GM23248 (cell line): ENCODE data around the gene LIN28A. TPM values are rescaled to one million over a fixed set of nuclear protein-coding genes. Genes with fewer than 3 reads are reported as not detected.

Experiments
- DNase-seq: peaks from one replicate; pipeline ENCODE4 v3.0.0-alpha.2; 2015
- H2AFZ ChIP-seq: fragments of 200-600 bp; sonication (generic); 2 replicates; pipeline ENCODE4 v1.6.1; 2016; ENCODE audit warnings: antibody characterized with exemption
- H3F3A ChIP-seq: fragments of 200-600 bp; sonication (generic); 2 replicates; pipeline ENCODE4 v1.6.1; 2016; ENCODE audit warnings: mild to moderate bottlenecking, antibody characterized with exemption, mixed run types; ENCODE audit not compliant: insufficient read depth
- H3K27ac ChIP-seq: fragments of 200-600 bp; sonication (generic); 2 replicates; pipeline ENCODE4 v1.5.1; 2016; ENCODE audit warnings: mild to moderate bottlenecking
- H3K27me3 ChIP-seq: fragments of 200-600 bp; sonication (generic); replicated peaks from 2 replicates; pipeline ENCODE4 v1.6.1; 2016; ENCODE audit warnings: mild to moderate bottlenecking; ENCODE audit not compliant: insufficient read depth
- H3K36me3 ChIP-seq: fragments of 200-600 bp; sonication (generic); 2 replicates; pipeline ENCODE4 v1.6.1; 2016; ENCODE audit warnings: low read depth, mild to moderate bottlenecking
- H3K4me1 ChIP-seq: fragments of 200-600 bp; sonication (generic); 2 replicates; pipeline ENCODE4 v1.6.1; 2016; ENCODE audit warnings: mild to moderate bottlenecking; ENCODE audit not compliant: insufficient read depth
- H3K4me2 ChIP-seq: fragments of 200-600 bp; sonication (generic); one replicate; pipeline ENCODE4 v1.6.1; 2016; ENCODE audit warnings: mild to moderate bottlenecking; ENCODE audit not compliant: unreplicated experiment
- H3K4me3 ChIP-seq: fragments of 200-600 bp; sonication (generic); 2 replicates; pipeline ENCODE4 v1.5.1; 2016; ENCODE audit warnings: mild to moderate bottlenecking
- H3K79me2 ChIP-seq: fragments of 200-600 bp; sonication (generic); 2 replicates; pipeline ENCODE4 v1.6.1; 2016; ENCODE audit warnings: mild to moderate bottlenecking; ENCODE audit not compliant: insufficient read depth
- H3K9ac ChIP-seq: fragments of 200-600 bp; sonication (generic); 2 replicates; pipeline ENCODE4 v1.6.1; 2016; ENCODE audit warnings: mild to moderate bottlenecking
- H3K9me2 ChIP-seq: fragments of 200-600 bp; sonication (generic); 2 replicates; pipeline ENCODE4 v1.6.1; 2016; ENCODE audit warnings: mixed run types, mild to moderate bottlenecking, moderate library complexity; ENCODE audit not compliant: insufficient read depth
- H3K9me3 ChIP-seq: fragments of 200-600 bp; sonication (generic); one replicate; pipeline ENCODE4 v1.6.1; 2017; ENCODE audit warnings: low read depth
- H4K20me1 ChIP-seq: fragments of 200-600 bp; sonication (generic); 2 replicates; pipeline ENCODE4 v1.6.0; 2016; ENCODE audit not compliant: insufficient read depth
- EZH2 ChIP-seq: fragments of 200-600 bp; sonication (generic); IDR thresholded peaks from 2 replicates; pipeline ENCODE4 v1.6.1; 2018; ENCODE audit warnings: antibody characterized with exemption, mild to moderate bottlenecking; ENCODE audit not compliant: insufficient read depth, poor library complexity, severe bottlenecking
- EZH2phosphoT487 ChIP-seq: fragments of 200-600 bp; sonication (generic); IDR thresholded peaks from 2 replicates; pipeline ENCODE4 v1.6.1; 2018; ENCODE audit warnings: antibody characterized with exemption, moderate library complexity, mild to moderate bottlenecking, low read depth; ENCODE audit not compliant: insufficient read depth
- WGBS, 2 experiments: methylation state at CpG; one replicate each; pipeline ENCODE4 v1.1.6; 2015 to 2017; ENCODE audit warnings: low lambda C conversion rate in 2 of 2, low coverage in 1 of 2; ENCODE audit errors: missing lambda C conversion rate in 2 of 2; 5-methylcytosine and 5-hydroxymethylcytosine counted together
- in situ Hi-C: fragments of 300-500 bp; cut with MboI; formaldehyde crosslinking; loops from 2 replicates; pipeline ENCODE4 v1.15.0; 2020
- polyA plus RNA-seq: library from polyadenylated mRNA; unstranded; fragments of >200 nt; fragmentation: Nextera tagmentation; extraction: Ambion mirVana; gene quantifications from 2 replicates; pipeline ENCODE4 v1.2.1, GENCODE V29; 2016
- total RNA-seq: library from RNA; depleted of rRNA; stranded (reverse); fragments of >200 nt; shearing (Covaris generic); gene quantifications from 2 replicates; pipeline ENCODE4 v1.2.3, GENCODE V29; 2014; rRNA removed

The LIN28A gene
- total and polyA plus RNA-seq, 2 experiments from 2014 or later = 0.14 TPM; not detected in 1

GRCh38 chr1:26477446-26478152 lies 67.0 kb downstream of the LIN28A start:
- WGBS, 2 experiments = 65 to 74% methylated on average over 8 of the region's 8 CpGs
- Histone ChIP-seq H3K4me2 (no peak overlapping the region), H2AFZ (no peak overlapping the region), H3K79me2 (peaks cover 23% of the 10 kb centered on the region), H3K4me1 (peaks cover 20% of the 10 kb centered on the region), H3K9ac (no peak overlapping the region), H3K27ac (no peak overlapping the region), H3K27me3 (no peaks in the 10 kb centered on the region), H3K36me3 (peaks cover 39% of the 10 kb centered on the region), H3K9me2 (no peaks in the 10 kb centered on the region), H3K4me3 (no peak overlapping the region), H3F3A (peaks cover 28% of the 10 kb centered on the region), H4K20me1 (0 out of 2 replicates have a peak, but pooled peaks cover 16% of the 10 kb centered on the region), H3K9me3 (no peaks in the 10 kb centered on the region)
- in situ Hi-C loops = no loop called here
- TF ChIP-seq EZH2phosphoT487 (no peak), EZH2 (no peak)
- DNase-seq = peak; percentile 22

GRCh38 chr1:26478159-26478558 lies 67.5 kb downstream of the LIN28A start:
- peaks cover 26% of the 10 kb centered on the region for H3K4me1 ChIP-seq
- no peak overlapping the region for H3K4me3 ChIP-seq
- in situ Hi-C loops = no loop called here
- H3K9me2 ChIP-seq = no peaks in the 10 kb centered on the region
- H3F3A ChIP-seq = peaks cover 34% of the 10 kb centered on the region
- H3K9me3 ChIP-seq = no peaks in the 10 kb centered on the region
- DNase-seq = no peak
- H3K9ac ChIP-seq = no peak overlapping the region
- peaks cover 21% of the 10 kb centered on the region for H3K79me2 ChIP-seq
- H3K4me2 ChIP-seq = no peak overlapping the region
- H4K20me1 ChIP-seq = 0 out of 2 replicates have a peak, but pooled peaks cover 16% of the 10 kb centered on the region
- H3K27me3 ChIP-seq = no peaks in the 10 kb centered on the region
- 82 to 85% methylated on average over 3 of the region's 3 CpGs for whole genome bisulfite sequencing, 2 experiments
- TF ChIP-seq EZH2phosphoT487 = no peak
- TF ChIP-seq EZH2 = no peak
- H2AFZ ChIP-seq = no peak overlapping the region
- peaks cover 39% of the 10 kb centered on the region for H3K36me3 ChIP-seq
- no peak overlapping the region for H3K27ac ChIP-seq

- no peak for DNase-seq
- in situ Hi-C loops = no loop called here
- H3K36me3 ChIP-seq = peaks cover 31% of the 10 kb centered on the region
These were observed 68.4 kb downstream of the LIN28A start for GRCh38 chr1:26478988-26479387.

More at GRCh38 chr1:26478988-26479387, 68.4 kb downstream of the LIN28A start:
- no peak overlapping the region for H3K27ac ChIP-seq
- H2AFZ ChIP-seq = no peak overlapping the region
- H3K9me3 ChIP-seq = no peaks in the 10 kb centered on the region
- H3K9me2 ChIP-seq = no peaks in the 10 kb centered on the region
- 98 to 99% methylated on average over 6 of the region's 6 CpGs for WGBS, 2 experiments
- H4K20me1 ChIP-seq = 0 out of 2 replicates have a peak, but pooled peaks cover 8% of the 10 kb centered on the region
- H3K9ac ChIP-seq = no peak overlapping the region
- no peak overlapping the region for H3K4me2 ChIP-seq
- H3K79me2 ChIP-seq = peaks cover 13% of the 10 kb centered on the region
- H3F3A ChIP-seq = peaks cover 34% of the 10 kb centered on the region
- H3K4me1 ChIP-seq = peaks cover 26% of the 10 kb centered on the region
- TF ChIP-seq EZH2phosphoT487 (no peak), EZH2 (no peak)
- no peak overlapping the region for H3K4me3 ChIP-seq
- H3K27me3 ChIP-seq = no peaks in the 10 kb centered on the region

Other genes with a start within 250 kb of the LIN28A start
- not detected in 2 replicates for gene C1orf232, start 241.9 kb upstream of the LIN28A start, total RNA-seq
- not detected in 2 replicates for gene C1orf232, start 241.9 kb upstream of the LIN28A start, polyA plus RNA-seq
- 8.2 and 25.0 TPM in 2 replicates for gene ZNF593, start 240.9 kb upstream of the LIN28A start, total RNA-seq
- 61.2 and 65.8 TPM in 2 replicates for gene ZNF593, start 240.9 kb upstream of the LIN28A start, polyA plus RNA-seq
- gene ZNF593OS, start 239.0 kb upstream of the LIN28A start, total RNA-seq = not detected in 2 replicates
- gene ZNF593OS, start 239.0 kb upstream of the LIN28A start, polyA plus RNA-seq = 0.81 and 0.85 TPM in 2 replicates
- gene CNKSR1, start 233.3 kb upstream of the LIN28A start, total RNA-seq = 0.51 TPM in 1 of 2 replicates, not detected in the other
- gene CNKSR1, start 233.3 kb upstream of the LIN28A start, polyA plus RNA-seq = 0.10 TPM in 1 of 2 replicates, not detected in the other
- gene CATSPER4, start 220.2 kb upstream of the LIN28A start, total RNA-seq = not detected in 2 replicates
- not detected in 2 replicates for gene CATSPER4, start 220.2 kb upstream of the LIN28A start, polyA plus RNA-seq
- gene CEP85, start 176.6 kb upstream of the LIN28A start, total RNA-seq = 6.2 TPM in 2 replicates
- 4.6 and 5.0 TPM in 2 replicates for gene CEP85, start 176.6 kb upstream of the LIN28A start, polyA plus RNA-seq
- gene SH3BGRL3, start 130.7 kb upstream of the LIN28A start, total RNA-seq = 212 and 240 TPM in 2 replicates
- 2,795 and 2,825 TPM in 2 replicates for gene SH3BGRL3, start 130.7 kb upstream of the LIN28A start, polyA plus RNA-seq
- 4.8 and 5.8 TPM in 2 replicates for gene UBXN11, start 104.2 kb upstream of the LIN28A start, total RNA-seq
- 11.1 and 12.7 TPM in 2 replicates for gene UBXN11, start 104.2 kb upstream of the LIN28A start, polyA plus RNA-seq
- gene CD52, start 92.9 kb upstream of the LIN28A start, total RNA-seq = not detected in 2 replicates
- not detected in 2 replicates for gene CD52, start 92.9 kb upstream of the LIN28A start, polyA plus RNA-seq
- not detected in 2 replicates for gene CRYBG2, start 56.7 kb upstream of the LIN28A start, total RNA-seq
- not detected in 2 replicates for gene CRYBG2, start 56.7 kb upstream of the LIN28A start, polyA plus RNA-seq
- not detected in 2 replicates for gene ZNF683, start 38.1 kb upstream of the LIN28A start, total RNA-seq
- gene ZNF683, start 38.1 kb upstream of the LIN28A start, polyA plus RNA-seq = not detected in 2 replicates
- gene DHDDS, start 21.5 kb downstream of the LIN28A start, total RNA-seq = 50.8 and 70.6 TPM in 2 replicates
- gene DHDDS, start 21.5 kb downstream of the LIN28A start, polyA plus RNA-seq = 43.0 and 46.9 TPM in 2 replicates
- 211 and 216 TPM in 2 replicates for gene HMGN2, start 61.6 kb downstream of the LIN28A start, total RNA-seq
- gene HMGN2, start 61.6 kb downstream of the LIN28A start, polyA plus RNA-seq = 664 and 669 TPM in 2 replicates
- 0.38 and 1.7 TPM in 2 replicates for gene RPS6KA1, start 118.9 kb downstream of the LIN28A start, total RNA-seq
- gene RPS6KA1, start 118.9 kb downstream of the LIN28A start, polyA plus RNA-seq = 1.1 and 1.2 TPM in 2 replicates